Measurements from ENCODE around the gene MOSPD2.

MOSPD2 gene

DNA sequence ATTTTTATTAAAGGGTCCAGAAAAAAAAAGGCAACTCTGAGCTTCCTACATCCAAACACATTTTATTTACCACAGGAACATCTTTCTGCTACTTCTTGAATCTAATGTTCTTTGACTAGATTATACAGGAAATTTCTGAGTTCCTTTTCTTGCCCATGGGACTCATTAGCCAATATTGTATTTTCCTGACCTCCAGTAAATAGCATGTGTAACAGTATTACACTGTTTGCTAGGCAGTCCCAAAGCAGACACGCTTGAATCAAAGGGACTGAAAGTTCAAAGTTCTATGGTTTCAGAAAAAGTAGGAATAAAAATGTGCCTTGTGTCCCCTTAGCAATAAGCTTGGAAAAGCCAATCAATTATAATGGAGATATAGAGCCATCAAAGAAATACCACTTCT is 57.4 kb downstream of the MOSPD2 start:
- no peak for TF ChIP-seq TAF1 (IDR thresholded peaks at IDR 0.05; ENCODE audit: low read depth)

DNA sequence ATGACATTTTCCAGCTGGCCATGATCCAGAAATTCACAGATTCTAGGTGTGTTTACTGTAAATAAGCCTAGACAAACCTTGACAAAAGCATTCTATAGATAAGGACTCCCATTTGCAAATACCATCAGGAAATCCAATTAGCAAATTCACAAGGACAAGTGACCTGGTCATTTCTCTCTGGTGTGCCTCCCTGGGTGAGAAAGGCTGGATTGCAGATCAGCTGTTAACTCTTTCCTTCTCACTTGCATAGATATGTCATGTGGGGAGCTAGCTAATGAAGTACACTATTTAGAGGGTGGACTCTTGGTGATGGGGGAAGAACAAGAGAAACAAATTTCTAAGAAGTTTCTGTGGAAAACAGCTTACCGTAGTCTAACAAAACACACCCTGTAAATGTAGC is 58.9 kb downstream of the MOSPD2 start:
- no peak for TF ChIP-seq REST (IDR thresholded peaks at IDR 0.05; ENCODE audit: low read depth)
- TF ChIP-seq MAX (IDR thresholded peaks at IDR 0.05): no peak
- no peak for TF ChIP-seq ZBTB7A (IDR thresholded peaks at IDR 0.05; ENCODE audit: low read depth)
- no peak for TF ChIP-seq EGR1 (IDR thresholded peaks at IDR 0.05)
- TF ChIP-seq TAF1 (IDR thresholded peaks at IDR 0.05; ENCODE audit: low read depth): no peak
- no peak for TF ChIP-seq CREB1 (IDR thresholded peaks at IDR 0.05; ENCODE audit: low read depth)
- no peak for TF ChIP-seq RAD21 (IDR thresholded peaks at IDR 0.05; ENCODE audit: low read depth)
- no peak for TF ChIP-seq NFIC (IDR thresholded peaks at IDR 0.05)
- TF ChIP-seq, protein P1, sequence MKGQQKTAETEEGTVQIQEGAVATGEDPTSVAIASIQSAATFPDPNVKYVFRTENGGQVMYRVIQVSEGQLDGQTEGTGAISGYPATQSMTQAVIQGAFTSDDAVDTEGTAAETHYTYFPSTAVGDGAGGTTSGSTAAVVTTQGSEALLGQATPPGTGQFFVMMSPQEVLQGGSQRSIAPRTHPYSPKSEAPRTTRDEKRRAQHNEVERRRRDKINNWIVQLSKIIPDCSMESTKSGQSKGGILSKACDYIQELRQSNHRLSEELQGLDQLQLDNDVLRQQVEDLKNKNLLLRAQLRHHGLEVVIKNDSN (IDR thresholded peaks at IDR 0.05): no peak
- no peak for TF ChIP-seq EP300 (IDR thresholded peaks at IDR 0.05; ENCODE audit: borderline replicate concordance)
- TF ChIP-seq CEBPB (IDR thresholded peaks at IDR 0.05): no peak
- TF ChIP-seq FOXM1 (IDR thresholded peaks at IDR 0.05; ENCODE audit: borderline replicate concordance, low read depth): no peak
- TF ChIP-seq TEAD4 (IDR thresholded peaks at IDR 0.05): no peak
- TF ChIP-seq TCF12 (IDR thresholded peaks at IDR 0.05; ENCODE audit: low read depth): no peak
- TF ChIP-seq YY1 (IDR thresholded peaks at IDR 0.05; ENCODE audit: low read depth): no peak

DNA sequence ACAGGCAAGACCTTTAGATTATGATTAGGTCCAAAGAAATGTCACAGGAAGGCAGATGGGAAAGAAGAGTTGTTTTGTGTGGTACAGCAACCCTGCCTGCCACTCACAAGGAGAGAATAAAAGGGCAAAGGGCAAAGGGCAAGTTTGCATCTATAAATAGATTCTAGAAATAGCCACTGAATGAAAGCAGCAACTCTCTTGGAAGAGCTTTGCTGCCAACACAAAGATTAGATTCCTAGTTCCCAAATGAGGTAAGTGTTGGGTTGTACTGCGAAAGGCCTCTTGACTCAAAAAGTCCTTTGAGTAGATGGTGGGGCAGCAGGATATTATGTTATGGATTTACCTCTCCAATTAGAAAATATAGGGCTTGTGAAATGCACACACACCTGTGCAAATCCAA is 61.2 kb downstream of the MOSPD2 start:
- TF ChIP-seq CREB1 (IDR thresholded peaks at IDR 0.05; ENCODE audit: low read depth): no peak

DNA sequence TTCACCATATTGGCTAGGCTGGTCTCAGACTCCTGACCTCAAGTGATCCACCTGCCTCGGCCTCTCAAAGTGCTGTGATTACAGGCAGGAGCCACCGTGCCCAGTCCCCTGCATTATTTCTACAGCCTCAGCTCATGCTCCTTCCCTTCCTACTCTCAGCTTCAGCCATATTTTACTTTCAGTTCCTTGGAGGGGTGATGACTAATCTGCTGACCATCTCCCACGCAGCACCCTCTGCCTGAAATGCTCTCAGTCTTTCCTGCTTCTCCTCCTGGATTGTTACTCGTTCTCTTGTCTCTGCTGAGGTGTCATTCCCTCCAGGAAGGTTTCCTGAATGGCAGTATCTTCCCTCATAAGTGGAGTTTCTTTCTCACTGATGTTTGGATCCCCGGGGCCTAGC is 63.3 kb downstream of the MOSPD2 start:
- TF ChIP-seq, protein P1 (IDR thresholded peaks at IDR 0.05): no peak
- no peak for TF ChIP-seq RAD21 (IDR thresholded peaks at IDR 0.05; ENCODE audit: low read depth)
- TF ChIP-seq TAF1 (IDR thresholded peaks at IDR 0.05; ENCODE audit: low read depth): no peak
- TF ChIP-seq CREB1 (IDR thresholded peaks at IDR 0.05; ENCODE audit: low read depth): no peak
- no peak for TF ChIP-seq MAX (IDR thresholded peaks at IDR 0.05)
- no peak for TF ChIP-seq EGR1 (IDR thresholded peaks at IDR 0.05)
- no peak for TF ChIP-seq CEBPB (IDR thresholded peaks at IDR 0.05)
- TF ChIP-seq REST (IDR thresholded peaks at IDR 0.05; ENCODE audit: low read depth): no peak
- no peak for TF ChIP-seq TEAD4 (IDR thresholded peaks at IDR 0.05)
- TF ChIP-seq YY1 (IDR thresholded peaks at IDR 0.05; ENCODE audit: low read depth): no peak
- TF ChIP-seq NFIC (IDR thresholded peaks at IDR 0.05): no peak
- no peak for TF ChIP-seq EP300 (IDR thresholded peaks at IDR 0.05; ENCODE audit: borderline replicate concordance)
- TF ChIP-seq TCF12 (IDR thresholded peaks at IDR 0.05; ENCODE audit: low read depth): no peak
- TF ChIP-seq FOXM1 (IDR thresholded peaks at IDR 0.05; ENCODE audit: borderline replicate concordance, low read depth): no peak
- no peak for TF ChIP-seq ZBTB7A (IDR thresholded peaks at IDR 0.05; ENCODE audit: low read depth)

DNA sequence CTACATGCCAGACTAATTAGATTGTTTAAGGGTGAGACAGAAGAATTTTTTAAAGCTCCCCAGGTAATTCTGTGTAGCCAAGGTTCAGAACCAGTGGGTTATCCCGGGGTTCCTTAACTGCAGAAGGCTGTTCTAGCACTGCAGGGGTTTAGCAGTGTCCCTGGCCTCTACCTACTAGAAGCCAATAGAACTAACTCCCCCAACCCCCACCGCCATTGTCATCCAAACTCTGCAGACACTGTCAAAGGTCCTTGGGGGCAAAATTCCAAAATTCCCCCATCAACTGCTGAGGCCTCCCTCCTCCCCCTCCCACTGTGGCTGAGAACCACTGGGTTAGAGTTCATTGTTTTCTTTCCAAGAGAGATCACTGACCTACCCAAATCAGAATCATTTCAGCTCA is 66.4 kb downstream of the MOSPD2 start:
- TF ChIP-seq TEAD4 (IDR thresholded peaks at IDR 0.05) (no peak), CREB1 (IDR thresholded peaks at IDR 0.05; ENCODE audit: low read depth) (no peak), NFIC (IDR thresholded peaks at IDR 0.05) (no peak), CEBPB (IDR thresholded peaks at IDR 0.05) (no peak), REST (IDR thresholded peaks at IDR 0.05; ENCODE audit: low read depth) (no peak), MAX (IDR thresholded peaks at IDR 0.05) (no peak), TAF1 (IDR thresholded peaks at IDR 0.05; ENCODE audit: low read depth) (no peak), ZBTB7A (IDR thresholded peaks at IDR 0.05; ENCODE audit: low read depth) (no peak), EP300 (IDR thresholded peaks at IDR 0.05; ENCODE audit: borderline replicate concordance) (no peak), EGR1 (IDR thresholded peaks at IDR 0.05) (no peak)
- TF ChIP-seq, protein P1 (IDR thresholded peaks at IDR 0.05): no peak

All from Ishikawa (cell line).